Activated B cell treated with CpG ODN at 0.5 μM for 24 hours (primary cell): Measurements from ENCODE around the gene TPT1. TPM values are rescaled to one million over a fixed set of nuclear protein-coding genes. Genes with fewer than 3 reads are reported as not detected.

Source experiments
- ATAC-seq: fragments of 200-7000 bp; cut with Tn5 transposase; one replicate; pipeline ENCODE4 v1.10.0; 2021; ENCODE audit warnings: low read depth, mild to moderate bottlenecking, moderate library complexity
- CTCF ChIA-PET: fragments of 350-600 bp; sonication (Branson Sonifier 250); formaldehyde crosslinking; loops from one replicate; lab custom pipeline; 2021; ENCODE audit warnings: antibody characterized with exemption; lab: Charles Lee
- POLR2A ChIA-PET: fragments of 350-600 bp; sonication (Branson Sonifier 250); formaldehyde crosslinking; loops from one replicate; lab custom pipeline; 2021; ENCODE audit warnings: antibody characterized with exemption; lab: Charles Lee
- DNase-seq: peaks from one replicate; pipeline ENCODE4 v3.0.0; 2022
- H3K27ac Mint-ChIP-seq: one replicate; pipeline ENCODE4 v1.8.0; 2020; ENCODE audit warnings: mixed read lengths
- H3K27me3 Mint-ChIP-seq: one replicate; pipeline ENCODE4 v1.8.0; 2021; ENCODE audit warnings: mixed read lengths
- H3K36me3 Mint-ChIP-seq: one replicate; pipeline ENCODE4 v1.8.0; 2021; ENCODE audit warnings: low read depth, mixed read lengths
- H3K4me1 Mint-ChIP-seq: one replicate; pipeline ENCODE4 v1.8.0; 2021; ENCODE audit warnings: mixed read lengths
- H3K4me3 Mint-ChIP-seq: one replicate; pipeline ENCODE4 v1.8.0; 2020; ENCODE audit warnings: mild to moderate bottlenecking, mixed read lengths
- H3K9me3 Mint-ChIP-seq: one replicate; pipeline ENCODE4 v1.8.0; 2020; ENCODE audit warnings: mixed read lengths
- CTCF ChIP-seq: fragments of 200-600 bp; IDR thresholded peaks from one replicate; pipeline ENCODE4 v1.8.0; 2022; ENCODE audit warnings: antibody characterized with exemption, mild to moderate bottlenecking
- intact Hi-C: fragments of 100-400 bp; cut with micrococcal nuclease; formaldehyde crosslinking; loops from one replicate; pipeline ENCODE4 v1.15.1; 2024
- total RNA-seq: library from RNA; stranded (reverse); gene quantifications from 2 replicates; pipeline ENCODE4 v1.2.3, GENCODE V29; 2022

TPT1 gene
- total RNA-seq, 1 donor from 2014 or later = 3,880 TPM

- Mint-ChIP-seq H3K4me1 (peaks cover 84% of the 10 kb centered on the region), H3K27ac (peak overlapping the region; percentile 14), H3K36me3 (peaks cover 70% of the 10 kb centered on the region), H3K27me3 (no peaks in the 10 kb centered on the region), H3K4me3 (no peak overlapping the region), H3K9me3 (no peaks in the 10 kb centered on the region)
- ChIA-PET POLR2A (no interaction called here), CTCF (no interaction called here)
- intact Hi-C loops = no loop called here
- TF ChIP-seq CTCF = no peak
- ATAC-seq (no peak), DNase-seq (no peak)
These were observed 4.8 kb downstream of the TPT1 start for GRCh38 chr13:45336025-45336800.

GRCh38 chr13:45335397-45336024 lies 5.5 kb downstream of the TPT1 start:
- POLR2A ChIA-PET = interaction anchor here (0.9 kb wide), 1 partner anchor 43 kb away, joined by 3 read pairs; no protein-coding TSS in a partner anchor
- H3K27me3 Mint-ChIP-seq = no peaks in the 10 kb centered on the region
- intact Hi-C loops = no loop called here
- peak overlapping the region; percentile 20 for H3K27ac Mint-ChIP-seq
- H3K4me1 Mint-ChIP-seq = peaks cover 88% of the 10 kb centered on the region
- no peak for ATAC-seq
- peaks cover 67% of the 10 kb centered on the region for H3K36me3 Mint-ChIP-seq
- no peaks in the 10 kb centered on the region for H3K9me3 Mint-ChIP-seq
- H3K4me3 Mint-ChIP-seq = no peak overlapping the region
- no peak for TF ChIP-seq CTCF
- CTCF ChIA-PET = no interaction called here
- DNase-seq = no peak

GRCh38 chr13:45333977-45334922 lies 6.7 kb downstream of the TPT1 start:
- peak overlapping the region; percentile 47 for H3K27ac Mint-ChIP-seq
- ATAC-seq (no peak), DNase-seq (no peak)
- CTCF ChIA-PET = no interaction called here
- no peak for TF ChIP-seq CTCF
- H3K27me3 Mint-ChIP-seq = no peaks in the 10 kb centered on the region
- peaks cover 54% of the 10 kb centered on the region for H3K36me3 Mint-ChIP-seq
- H3K9me3 Mint-ChIP-seq = no peaks in the 10 kb centered on the region
- intact Hi-C loops = no loop called here
- H3K4me1 Mint-ChIP-seq = peaks cover 90% of the 10 kb centered on the region
- POLR2A ChIA-PET = interaction anchor here (0.9 kb wide), 1 partner anchor 42 kb away, joined by 3 read pairs; no protein-coding TSS in a partner anchor
- no peak overlapping the region for H3K4me3 Mint-ChIP-seq

DNA sequence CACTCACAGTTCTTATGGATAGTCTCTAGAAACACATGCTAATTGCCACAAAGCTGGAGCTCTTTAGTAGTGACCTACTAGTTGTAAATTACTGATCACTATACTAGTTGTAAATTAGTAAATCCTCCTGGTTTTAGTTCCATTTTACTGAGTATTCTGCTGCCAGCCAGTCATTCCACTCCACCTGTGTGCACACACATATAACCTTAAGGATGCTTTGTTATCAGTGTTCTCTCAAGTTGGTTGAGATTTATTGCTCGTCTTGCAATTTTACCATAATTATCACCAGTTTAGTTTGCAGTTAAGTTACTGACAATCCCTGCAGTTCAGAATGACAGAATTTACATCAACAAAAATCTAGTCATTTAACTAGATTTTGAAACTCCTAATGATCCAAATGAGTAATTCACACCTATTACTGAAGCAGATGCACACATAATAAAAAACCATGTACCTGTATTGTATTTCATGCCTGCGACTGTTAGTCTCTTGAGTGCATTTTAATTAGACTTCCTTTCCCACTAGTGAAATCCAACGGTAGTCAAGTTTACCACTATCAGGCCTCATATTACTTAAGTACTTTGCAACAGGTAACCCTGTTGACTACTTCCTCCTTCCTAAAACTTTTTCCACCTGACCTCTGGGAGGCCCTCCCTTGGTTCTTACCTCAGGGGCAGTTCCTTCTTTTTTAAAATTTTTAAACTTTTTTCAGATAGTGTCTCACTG lies 7.6 kb downstream of the TPT1 start:
- ATAC-seq (no peak), DNase-seq (no peak)
- H3K4me1 Mint-ChIP-seq = peaks cover 89% of the 10 kb centered on the region
- H3K27me3 Mint-ChIP-seq = no peaks in the 10 kb centered on the region
- no peak overlapping the region for H3K4me3 Mint-ChIP-seq
- H3K36me3 Mint-ChIP-seq = peaks cover 46% of the 10 kb centered on the region
- ChIA-PET CTCF (no interaction called here), POLR2A (interaction anchor here (2.3 kb wide), 1 partner anchor 8 kb away, joined by 15 read pairs; the partner anchor contains the start of gene TPT1)
- no peak for TF ChIP-seq CTCF
- H3K27ac Mint-ChIP-seq = no peak overlapping the region
- H3K9me3 Mint-ChIP-seq = no peaks in the 10 kb centered on the region
- intact Hi-C loops = no loop called here
